Suprapubic skin (tissue), 4 donors: ENCODE results near the gene MMP24. TPM values are rescaled to one million over a fixed set of nuclear protein-coding genes. Genes with fewer than 3 reads are reported as not detected.

ENCODE experiments used
- DNase-seq, 2 donors: peaks; one replicate each; pipeline ENCODE4 v3.0.0-alpha.2; 2019; ENCODE audit warnings: low spot score in 2 of 2
- H3K27ac ChIP-seq: fragments of 200-600 bp; sonication (generic); one replicate; pipeline ENCODE4 v1.5.1; 2019
- H3K27me3 ChIP-seq: fragments of 200-600 bp; sonication (generic); one replicate; pipeline ENCODE4 v1.5.1; 2019
- H3K36me3 ChIP-seq: fragments of 200-600 bp; sonication (generic); one replicate; pipeline ENCODE4 v1.5.1; 2019
- H3K4me1 ChIP-seq: fragments of 200-600 bp; sonication (generic); one replicate; pipeline ENCODE4 v1.5.1; 2019
- H3K4me3 ChIP-seq: fragments of 200-600 bp; sonication (generic); one replicate; pipeline ENCODE4 v1.5.1; 2019; ENCODE audit warnings: mild to moderate bottlenecking
- H3K9me3 ChIP-seq: fragments of 200-600 bp; sonication (generic); one replicate; pipeline ENCODE4 v1.5.1; 2019
- CTCF ChIP-seq, 2 donors: fragments of 200-600 bp in 1 of 2; fragments of 450-650 bp in 1 of 2; sonication (generic) in 1 of 2; IDR thresholded peaks; one replicate each; pipeline ENCODE4 v1.5.1; 2016 to 2019; ENCODE audit warnings: antibody characterized with exemption in 2 of 2, mild to moderate bottlenecking in 1 of 2, moderate library complexity in 1 of 2
- EP300 ChIP-seq: sonication (generic); formaldehyde crosslinking; IDR thresholded peaks from one replicate; pipeline ENCODE4 v1.6.1; 2017; ENCODE audit warnings: antibody characterized with exemption
- POLR2A ChIP-seq, 2 donors: fragments of 450-650 bp; IDR thresholded peaks; one replicate each; pipeline ENCODE4 v1.6.1; 2017; ENCODE audit warnings: antibody characterized with exemption in 2 of 2, mild to moderate bottlenecking in 2 of 2, moderate library complexity in 2 of 2
- POLR2AphosphoS5 ChIP-seq, 3 donors: sonication (generic); formaldehyde crosslinking; IDR thresholded peaks; one replicate each; pipeline ENCODE4 v1.6.1; 2017; ENCODE audit warnings: antibody characterized with exemption in 3 of 3
- WGBS: methylation state at CpG from one replicate; pipeline ENCODE4 v1.1.5; 2018; 5-methylcytosine and 5-hydroxymethylcytosine counted together
- total RNA-seq, 4 donors: library from RNA; depleted of rRNA; stranded (reverse); fragments of >200 nt; gene quantifications; one replicate each; pipeline ENCODE4 v1.1.0, GENCODE V29; 2016

Gene MMP24
- total RNA-seq, 4 donors from 2014 or later = 0.16 to 0.47 (median 0.44) TPM; not detected in 1

- no peak overlapping the region for H3K27ac ChIP-seq
- no peaks in the 10 kb centered on the region for H3K9me3 ChIP-seq
- H3K36me3 ChIP-seq = no peaks in the 10 kb centered on the region
- no peak for DNase-seq
- no peaks in the 10 kb centered on the region for H3K4me1 ChIP-seq
- TF ChIP-seq CTCF (IDR thresholded peaks at IDR 0.05) (no peak), POLR2AphosphoS5 (IDR thresholded peaks at IDR 0.05) (no peak), POLR2A (IDR thresholded peaks at IDR 0.05) (no peak), EP300 (no peak)
- peak overlapping the region; percentile 41 for H3K4me3 ChIP-seq
- H3K27me3 ChIP-seq = no peaks in the 10 kb centered on the region
- 30% methylated on average over 15 of the region's 74 CpGs for whole genome bisulfite sequencing
Measured at GRCh38 chr20:35226884-35227681, 593 bp downstream of the MMP24 start.

- H3K27me3 ChIP-seq = no peaks in the 10 kb centered on the region
Measured at GRCh38 chr20:35232575-35232974, 6.1 kb downstream of the MMP24 start.

GRCh38 chr20:35235881-35236280, 9.4 kb downstream of the MMP24 start:
- Histone ChIP-seq H3K27me3 (no peaks in the 10 kb centered on the region), H3K9me3 (no peaks in the 10 kb centered on the region), H3K4me1 (no peaks in the 10 kb centered on the region), H3K27ac (no peak overlapping the region), H3K36me3 (no peaks in the 10 kb centered on the region), H3K4me3 (no peak overlapping the region)
- DNase-seq = no peak
- 91% methylated on average over 6 of the region's 6 CpGs for WGBS
- no peak for TF ChIP-seq EP300
- TF ChIP-seq POLR2A (IDR thresholded peaks at IDR 0.05) = no peak
- no peak for TF ChIP-seq POLR2AphosphoS5 (IDR thresholded peaks at IDR 0.05)
- TF ChIP-seq CTCF (IDR thresholded peaks at IDR 0.05) = no peak

More at GRCh38 chr20:35232575-35232974, 6.1 kb downstream of the MMP24 start:
- Histone ChIP-seq H3K36me3 (no peaks in the 10 kb centered on the region), H3K4me3 (no peak overlapping the region), H3K9me3 (no peaks in the 10 kb centered on the region), H3K4me1 (no peaks in the 10 kb centered on the region), H3K27ac (no peak overlapping the region)
- 61% methylated on average over 2 of the region's 2 CpGs for WGBS
- no peak for TF ChIP-seq POLR2AphosphoS5 (IDR thresholded peaks at IDR 0.05)
- no peak for TF ChIP-seq CTCF (IDR thresholded peaks at IDR 0.05)
- TF ChIP-seq EP300 = no peak
- TF ChIP-seq POLR2A (IDR thresholded peaks at IDR 0.05) = no peak
- DNase-seq = no peak

GRCh38 chr20:35237486-35237885, 11.0 kb downstream of the MMP24 start:
- Histone ChIP-seq H3K36me3 (no peaks in the 10 kb centered on the region), H3K27me3 (no peaks in the 10 kb centered on the region), H3K27ac (no peak overlapping the region), H3K4me3 (no peak overlapping the region), H3K4me1 (no peaks in the 10 kb centered on the region), H3K9me3 (no peaks in the 10 kb centered on the region)
- TF ChIP-seq EP300 (no peak), POLR2A (IDR thresholded peaks at IDR 0.05) (no peak), POLR2AphosphoS5 (IDR thresholded peaks at IDR 0.05) (no peak), CTCF (IDR thresholded peaks at IDR 0.05) (no peak)
- no peak for DNase-seq

- 84% methylated on average over 4 of the region's 4 CpGs for WGBS
- Histone ChIP-seq H3K4me3 (no peak overlapping the region), H3K27ac (no peak overlapping the region), H3K27me3 (no peaks in the 10 kb centered on the region), H3K9me3 (no peaks in the 10 kb centered on the region), H3K4me1 (no peaks in the 10 kb centered on the region), H3K36me3 (no peaks in the 10 kb centered on the region)
- TF ChIP-seq EP300 = no peak
- no peak for TF ChIP-seq POLR2A (IDR thresholded peaks at IDR 0.05)
- no peak for TF ChIP-seq CTCF (IDR thresholded peaks at IDR 0.05)
- no peak for TF ChIP-seq POLR2AphosphoS5 (IDR thresholded peaks at IDR 0.05)
- DNase-seq = no peak
Measured at GRCh38 chr20:35238170-35238569, 11.7 kb downstream of the MMP24 start.
